Naive thymus-derived CD4-positive, alpha-beta T cell (primary cell): Measurements from ENCODE around the gene ETS1. TPM values are rescaled to one million over a fixed set of nuclear protein-coding genes. Genes with fewer than 3 reads are reported as not detected.

Experiments
- ATAC-seq: fragments of 150-1000 bp; cut with Tn5 transposase; 2 replicates; pipeline ENCODE4 v1.10.0; 2021; ENCODE audit warnings: mild to moderate bottlenecking, moderate library complexity
- CTCF ChIA-PET: fragments of 350-600 bp; sonication (Branson Sonifier 250); formaldehyde crosslinking; loops from one replicate; lab custom pipeline; 2021; ENCODE audit warnings: antibody characterized with exemption; lab: Charles Lee
- POLR2A ChIA-PET: fragments of 350-600 bp; sonication (Branson Sonifier 250); formaldehyde crosslinking; loops from one replicate; lab custom pipeline; 2021; ENCODE audit warnings: antibody characterized with exemption, inconsistent platforms; lab: Charles Lee
- DNase-seq, 9 donors: peaks; one replicate each; pipeline versions ENCODE4 v3.0.0 to v3.0.0-alpha.2; 2020 to 2022; ENCODE audit warnings: mixed read lengths in 1 of 9
- H3K27ac ChIP-seq: one replicate; pipeline ENCODE4 v1.7.0; 2013; ENCODE audit warnings: mild to moderate bottlenecking, low read depth, low read length, moderate library complexity
- H3K27me3 ChIP-seq, 2 donors: one replicate each; pipeline ENCODE4 v1.7.0; 2013; ENCODE audit warnings: low read length in 2 of 2, mild to moderate bottlenecking in 2 of 2, moderate library complexity in 2 of 2; ENCODE audit not compliant: control insufficient read depth in 2 of 2, insufficient read depth in 2 of 2
- H3K36me3 ChIP-seq, 3 experiments: 1 replicate in 2 of 3; 2 replicates in 1 of 3; pipeline ENCODE4 v1.7.0; 2013; ENCODE audit warnings: low read length in 3 of 3, mild to moderate bottlenecking in 3 of 3, moderate library complexity in 1 of 3; ENCODE audit not compliant: insufficient read depth in 3 of 3, control insufficient read depth in 2 of 3
- H3K4me1 ChIP-seq, 2 donors: one replicate each; pipeline ENCODE4 v1.7.0; 2013; ENCODE audit warnings: low read length in 2 of 2, mild to moderate bottlenecking in 2 of 2, moderate library complexity in 1 of 2; ENCODE audit not compliant: control insufficient read depth in 2 of 2, insufficient read depth in 2 of 2
- H3K4me3 ChIP-seq: 2 replicates; pipeline ENCODE4 v1.7.0; 2013; ENCODE audit warnings: mild to moderate bottlenecking, low read length
- H3K9me3 ChIP-seq, 3 experiments: 1 replicate in 2 of 3; 2 replicates in 1 of 3; pipeline ENCODE4 v1.7.0; 2013; ENCODE audit warnings: low read length in 3 of 3; ENCODE audit not compliant: control insufficient read depth in 2 of 3
- H3K27ac Mint-ChIP-seq, 9 donors: one replicate each; pipeline ENCODE4 v1.8.0; 2020 to 2022; ENCODE audit warnings: mixed read lengths in 9 of 9, mild to moderate bottlenecking in 8 of 9, moderate library complexity in 5 of 9, inconsistent platforms in 2 of 9
- H3K27me3 Mint-ChIP-seq, 5 donors: one replicate each; pipeline ENCODE4 v1.8.0; 2021 to 2022; ENCODE audit warnings: mixed read lengths in 5 of 5, mild to moderate bottlenecking in 1 of 5
- H3K36me3 Mint-ChIP-seq, 5 donors: one replicate each; pipeline ENCODE4 v1.8.0; 2020 to 2022; ENCODE audit warnings: mixed read lengths in 5 of 5, mild to moderate bottlenecking in 3 of 5, inconsistent platforms in 1 of 5
- H3K4me1 Mint-ChIP-seq, 7 donors: one replicate each; pipeline ENCODE4 v1.8.0; 2020 to 2022; ENCODE audit warnings: mixed read lengths in 7 of 7, mild to moderate bottlenecking in 3 of 7, inconsistent platforms in 1 of 7
- H3K4me3 Mint-ChIP-seq, 10 donors: one replicate each; pipeline ENCODE4 v1.8.0; 2020 to 2022; ENCODE audit warnings: mild to moderate bottlenecking in 10 of 10, mixed read lengths in 10 of 10, moderate library complexity in 6 of 10, inconsistent platforms in 2 of 10
- H3K9me3 Mint-ChIP-seq, 11 donors: one replicate each; pipeline ENCODE4 v1.8.0; 2020 to 2022; ENCODE audit warnings: mixed read lengths in 11 of 11, mild to moderate bottlenecking in 4 of 11, inconsistent platforms in 1 of 11, moderate library complexity in 1 of 11
- intact Hi-C, 2 donors: fragments of 100-400 bp; cut with micrococcal nuclease; formaldehyde crosslinking; loops; one replicate each; pipeline ENCODE4 v1.15.1; 2023
- polyA plus RNA-seq, 2 donors: library from polyadenylated mRNA; unstranded; fragments of 300-500 nt; fragmentation: Illumina TruSeq; gene quantifications; one replicate each; pipeline ENCODE4 v1.2.3, GENCODE V29; 2021
- total RNA-seq, 6 experiments: library from RNA in 5 of 6; stranded (reverse) in 5 of 6; gene quantifications; 1 replicate in 5 of 6; 2 replicates in 1 of 6; pipeline ENCODE4 v1.2.3 and lab custom pipeline; 2021 to 2026

The ETS1 gene
- total and polyA plus RNA-seq, 7 experiments from 2014 or later, result 514 to 871 (median 676) TPM

DNA sequence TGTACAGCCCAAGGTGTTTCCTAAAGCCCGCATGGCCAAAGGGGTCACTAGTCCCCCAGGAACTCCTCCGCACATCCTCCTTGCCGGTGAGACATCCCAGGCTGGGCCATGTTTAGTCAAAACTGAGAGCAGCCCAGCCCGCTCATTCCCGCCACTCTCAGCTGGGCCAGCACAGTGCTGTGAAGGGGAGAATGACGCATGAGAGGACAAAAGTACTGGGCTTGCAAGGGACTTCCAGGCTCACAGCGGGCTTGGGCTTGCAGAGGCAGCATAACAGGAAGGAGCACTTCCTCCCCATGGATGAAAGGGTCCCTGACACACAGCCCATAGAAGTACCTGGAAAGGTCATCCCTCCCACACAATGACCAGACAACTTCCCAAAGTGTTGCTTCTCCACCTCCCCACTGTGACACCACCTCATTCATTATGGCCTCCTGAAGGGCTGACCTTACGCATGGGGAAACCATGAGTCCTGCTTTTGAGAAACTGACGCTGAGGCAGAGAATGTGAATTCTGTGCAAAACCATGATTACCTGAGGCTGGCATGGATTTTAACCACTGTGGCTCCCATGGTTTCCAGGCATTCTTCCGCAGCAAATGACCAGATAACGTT lies 19.1 kb downstream of the ETS1 start:
- H3K27ac Mint-ChIP-seq, result peak overlapping the region in 5 of 9 donors; percentile 5 to 71 (median 58)
- H3K4me3 Mint-ChIP-seq, result peak overlapping the region in 2 of 10 donors; percentile 11 to 18
- Histone ChIP-seq H3K27ac (no peak overlapping the region), H3K9me3 (no peaks in the 10 kb centered on the region), H3K27me3 (no peaks in the 10 kb centered on the region), H3K4me3 (no peak overlapping the region), H3K4me1 (peaks cover 0 to 13% of the 10 kb centered on the region in 2 donors), H3K36me3 (no peaks in the 10 kb centered on the region)
- H3K9me3 Mint-ChIP-seq, result peaks cover 0 to 7% (median 0%) of the 10 kb centered on the region in 11 donors
- ATAC-seq, result peak; percentile 55
- CTCF ChIA-PET, result no interaction called here
- peaks cover 0 to 2% (median 0%) of the 10 kb centered on the region in 5 donors for H3K36me3 Mint-ChIP-seq
- H3K4me1 Mint-ChIP-seq, result peaks cover 14 to 33% (median 22%) of the 10 kb centered on the region in 7 donors
- intact Hi-C loops, result loop anchor here in 1 of 2 donors (2.0 kb wide), 1 partner anchor 17 kb away; no protein-coding TSS in a partner anchor
- POLR2A ChIA-PET, result interaction anchor here (0.8 kb wide), 1 partner anchor 63 kb away, joined by 3 read pairs; no protein-coding TSS in a partner anchor
- H3K27me3 Mint-ChIP-seq, result no peaks in the 10 kb centered on the region
- no peak for DNase-seq

DNA sequence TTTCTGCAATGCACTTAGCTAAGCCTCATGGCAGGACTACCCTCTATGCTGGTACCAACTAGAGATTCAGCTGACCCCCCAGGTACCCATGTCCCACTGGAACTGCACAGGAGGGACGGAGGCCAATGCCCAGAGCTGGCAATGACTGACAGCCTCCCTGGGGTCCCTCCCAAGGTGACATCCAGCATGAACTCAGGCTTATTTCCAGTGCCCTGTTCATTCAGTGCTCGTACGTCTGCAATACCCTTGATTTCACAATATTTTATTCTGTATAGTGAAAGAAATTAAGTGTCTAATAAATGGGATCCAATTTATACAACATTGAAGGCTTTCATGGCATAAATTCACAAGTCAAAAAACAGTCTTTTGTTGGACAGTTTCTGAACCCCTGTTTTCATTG lies 20.2 kb downstream of the ETS1 start:
- no peak overlapping the region for H3K4me3 ChIP-seq
- H3K9me3 ChIP-seq, result no peaks in the 10 kb centered on the region
- no peaks in the 10 kb centered on the region for H3K9me3 Mint-ChIP-seq
- peaks cover 0 to 13% of the 10 kb centered on the region in 2 donors for H3K4me1 ChIP-seq
- no peaks in the 10 kb centered on the region for H3K36me3 Mint-ChIP-seq
- H3K27me3 ChIP-seq, result no peaks in the 10 kb centered on the region
- H3K4me1 Mint-ChIP-seq, result peaks cover 12 to 31% (median 23%) of the 10 kb centered on the region in 7 donors
- intact Hi-C loops, result no loop called here
- POLR2A ChIA-PET, result interaction anchor here (0.7 kb wide), 1 partner anchor 15 kb away, joined by 3 read pairs; no protein-coding TSS in a partner anchor
- DNase-seq, result no peak
- ATAC-seq, result no peak
- no peaks in the 10 kb centered on the region for H3K27me3 Mint-ChIP-seq
- H3K4me3 Mint-ChIP-seq, result no peak overlapping the region
- H3K27ac Mint-ChIP-seq, result peak overlapping the region in 2 of 9 donors; percentile 22 to 85
- H3K27ac ChIP-seq, result no peak overlapping the region
- CTCF ChIA-PET, result no interaction called here
- no peaks in the 10 kb centered on the region for H3K36me3 ChIP-seq

DNA sequence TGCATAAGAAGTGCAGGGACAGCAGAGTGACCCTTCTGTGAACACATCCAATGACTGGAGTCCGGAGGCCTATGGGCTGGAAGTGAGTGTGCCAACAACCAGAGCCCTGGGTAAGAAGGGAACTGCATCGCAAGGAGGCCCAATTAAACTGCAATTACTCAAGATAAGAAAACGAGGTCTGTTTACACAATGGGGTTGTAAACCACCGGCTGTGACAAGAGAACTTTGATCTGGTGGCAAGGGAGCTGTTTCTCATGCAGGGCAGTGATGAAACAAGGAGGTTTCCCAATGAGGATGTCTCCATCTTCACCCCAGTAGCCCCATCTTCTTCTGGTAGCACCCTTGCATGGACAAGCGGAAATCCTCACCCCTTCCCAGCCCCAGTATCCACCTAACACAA lies 21.5 kb downstream of the ETS1 start:
- H3K4me1 ChIP-seq, result peaks cover 0 to 13% of the 10 kb centered on the region in 2 donors
- H3K36me3 ChIP-seq, result no peaks in the 10 kb centered on the region
- ChIA-PET POLR2A (interaction anchor here (0.8 kb wide), 1 partner anchor 59 kb away, joined by 4 read pairs; no protein-coding TSS in a partner anchor), CTCF (no interaction called here)
- H3K36me3 Mint-ChIP-seq, result peaks cover 0 to 4% (median 0%) of the 10 kb centered on the region in 5 donors
- no peaks in the 10 kb centered on the region for H3K27me3 Mint-ChIP-seq
- peaks cover 19 to 35% (median 32%) of the 10 kb centered on the region in 7 donors for H3K4me1 Mint-ChIP-seq
- DNase-seq, result no peak
- no peaks in the 10 kb centered on the region for H3K27me3 ChIP-seq
- peak overlapping the region in 4 of 9 donors; percentile 44 to 85 (median 60) for H3K27ac Mint-ChIP-seq
- H3K4me3 ChIP-seq, result no peak overlapping the region
- peak; percentile 72 for ATAC-seq
- no peak overlapping the region for H3K27ac ChIP-seq
- H3K9me3 Mint-ChIP-seq, result peaks cover 0 to 7% (median 0%) of the 10 kb centered on the region in 11 donors
- H3K9me3 ChIP-seq, result no peaks in the 10 kb centered on the region
- H3K4me3 Mint-ChIP-seq, result no peak overlapping the region
- intact Hi-C loops, result no loop called here

GRCh38 chr11:128564642-128565245 lies 22.6 kb downstream of the ETS1 start:
- H3K27me3 ChIP-seq, result no peaks in the 10 kb centered on the region
- Mint-ChIP-seq H3K27me3 (no peaks in the 10 kb centered on the region), H3K4me3 (no peak overlapping the region), H3K27ac (peak overlapping the region in 1 of 9 donors; percentile 64), H3K9me3 (peaks cover 0 to 11% (median 0%) of the 10 kb centered on the region in 11 donors), H3K36me3 (peaks cover 0 to 7% (median 0%) of the 10 kb centered on the region in 5 donors), H3K4me1 (peaks cover 27 to 41% (median 38%) of the 10 kb centered on the region in 7 donors)
- ATAC-seq, result no peak
- H3K9me3 ChIP-seq, result no peaks in the 10 kb centered on the region
- DNase-seq, result no peak
- peaks cover 0 to 13% of the 10 kb centered on the region in 2 donors for H3K4me1 ChIP-seq
- ChIA-PET CTCF (no interaction called here), POLR2A (no interaction called here)
- intact Hi-C loops, result no loop called here
- H3K4me3 ChIP-seq, result no peak overlapping the region
- no peaks in the 10 kb centered on the region for H3K36me3 ChIP-seq
- H3K27ac ChIP-seq, result no peak overlapping the region

DNA sequence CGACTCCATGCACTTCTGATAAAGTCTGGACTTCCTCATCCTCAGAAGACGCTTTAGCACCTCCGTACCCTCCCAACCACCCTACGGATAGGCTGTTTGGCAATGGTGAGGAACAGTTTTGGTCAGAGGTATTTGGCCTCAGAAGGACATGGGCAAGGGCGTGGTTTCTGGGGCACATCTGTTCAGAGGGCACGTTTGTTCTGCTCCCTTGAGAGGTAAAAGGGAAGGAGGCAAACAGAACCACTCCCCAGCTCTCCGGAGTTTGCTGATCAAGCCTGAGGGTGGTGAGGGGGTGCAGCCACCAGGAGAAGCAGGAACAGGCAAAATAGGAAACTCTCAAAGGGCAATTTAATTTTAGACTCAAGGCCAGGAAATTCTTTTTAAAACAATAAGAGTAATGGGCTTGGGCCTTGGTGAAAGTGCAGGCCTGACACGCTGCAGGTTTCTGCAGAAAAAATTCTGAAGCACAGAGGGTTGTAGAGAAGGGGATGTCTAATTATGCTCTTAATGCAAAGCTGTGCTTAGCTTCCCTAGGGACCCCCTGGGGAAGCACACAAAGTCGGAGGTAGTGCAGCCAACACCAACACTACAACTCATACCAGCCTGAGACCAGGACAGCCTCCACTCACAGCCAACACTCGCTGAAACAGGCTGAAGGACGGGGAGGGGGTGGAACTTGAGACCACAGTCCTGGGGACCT lies 23.3 kb downstream of the ETS1 start:
- intact Hi-C loops, result no loop called here
- no peaks in the 10 kb centered on the region for H3K36me3 ChIP-seq
- H3K9me3 ChIP-seq, result no peaks in the 10 kb centered on the region
- peaks cover 29 to 41% (median 36%) of the 10 kb centered on the region in 7 donors for H3K4me1 Mint-ChIP-seq
- H3K36me3 Mint-ChIP-seq, result peaks cover 0 to 7% (median 0%) of the 10 kb centered on the region in 5 donors
- peaks cover 0 to 11% (median 0%) of the 10 kb centered on the region in 11 donors for H3K9me3 Mint-ChIP-seq
- ChIA-PET CTCF (no interaction called here), POLR2A (no interaction called here)
- DNase-seq (no peak), ATAC-seq (peak; percentile 48)
- no peaks in the 10 kb centered on the region for H3K27me3 ChIP-seq
- H3K27ac Mint-ChIP-seq, result peak overlapping the region in 3 of 9 donors; percentile 6 to 40 (median 9)
- H3K4me3 Mint-ChIP-seq, result peak overlapping the region in 1 of 10 donors; percentile 9
- no peaks in the 10 kb centered on the region for H3K27me3 Mint-ChIP-seq
- H3K4me1 ChIP-seq, result peaks cover 0 to 13% of the 10 kb centered on the region in 2 donors
- H3K27ac ChIP-seq, result no peak overlapping the region
- H3K4me3 ChIP-seq, result no peak overlapping the region

DNA sequence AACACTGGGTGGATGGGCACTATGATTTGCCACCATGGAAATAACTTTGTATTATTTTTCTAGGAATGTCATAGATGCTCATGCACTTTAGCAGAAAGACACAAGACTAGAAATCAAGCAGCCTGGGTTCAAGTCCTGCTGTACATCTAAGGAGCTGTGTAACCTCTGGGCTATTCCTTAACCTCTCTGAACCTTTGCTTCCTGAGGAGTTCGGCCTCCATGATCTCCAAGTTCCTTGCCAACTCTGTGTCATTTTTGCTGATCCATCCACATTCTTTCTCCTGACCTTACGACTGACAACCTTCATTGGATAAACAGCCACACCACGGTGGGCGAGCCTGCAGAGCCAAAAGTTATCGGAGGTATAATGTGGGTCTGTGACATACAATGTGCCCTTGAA lies 24.1 kb downstream of the ETS1 start:
- ATAC-seq, result no peak
- Mint-ChIP-seq H3K27ac (no peak overlapping the region), H3K9me3 (peaks cover 0 to 11% (median 0%) of the 10 kb centered on the region in 11 donors), H3K4me3 (no peak overlapping the region), H3K27me3 (no peaks in the 10 kb centered on the region), H3K4me1 (peaks cover 21 to 39% (median 32%) of the 10 kb centered on the region in 7 donors), H3K36me3 (peaks cover 0 to 7% (median 0%) of the 10 kb centered on the region in 5 donors)
- H3K27me3 ChIP-seq, result no peaks in the 10 kb centered on the region
- H3K9me3 ChIP-seq, result no peaks in the 10 kb centered on the region
- peaks cover 0 to 6% of the 10 kb centered on the region in 2 donors for H3K4me1 ChIP-seq
- H3K27ac ChIP-seq, result no peak overlapping the region
- ChIA-PET CTCF (no interaction called here), POLR2A (no interaction called here)
- no peak overlapping the region for H3K4me3 ChIP-seq
- intact Hi-C loops, result no loop called here
- DNase-seq, result no peak
- H3K36me3 ChIP-seq, result no peaks in the 10 kb centered on the region
